ENCODE results near the gene SIGLEC1.

Gene SIGLEC1

DNA sequence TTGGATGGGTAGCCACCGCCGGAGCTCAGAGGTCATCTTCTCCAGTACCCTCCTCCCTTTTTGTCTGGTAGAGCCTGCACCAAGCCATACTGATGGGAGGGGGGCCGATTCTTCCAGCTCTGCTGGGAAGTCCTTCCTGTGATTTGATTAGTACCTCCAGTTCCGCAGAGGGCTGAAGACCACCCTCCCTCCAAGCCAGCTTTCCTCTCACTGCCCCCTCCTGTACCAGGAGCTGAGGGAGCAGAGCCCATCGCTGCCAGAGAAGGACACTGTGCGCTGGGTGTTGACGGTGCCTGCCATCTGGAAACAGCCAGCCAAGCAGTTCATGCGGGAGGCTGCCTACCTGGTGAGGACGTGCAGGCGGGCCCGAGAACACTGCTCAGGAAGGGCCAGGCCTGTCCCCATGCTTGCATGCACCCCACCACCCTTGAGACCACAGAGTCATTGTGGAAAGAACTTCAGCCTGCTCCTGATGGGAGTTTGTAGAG, 33.3 kb upstream of the SIGLEC1 start:
- TF ChIP-seq, protein P1, sequence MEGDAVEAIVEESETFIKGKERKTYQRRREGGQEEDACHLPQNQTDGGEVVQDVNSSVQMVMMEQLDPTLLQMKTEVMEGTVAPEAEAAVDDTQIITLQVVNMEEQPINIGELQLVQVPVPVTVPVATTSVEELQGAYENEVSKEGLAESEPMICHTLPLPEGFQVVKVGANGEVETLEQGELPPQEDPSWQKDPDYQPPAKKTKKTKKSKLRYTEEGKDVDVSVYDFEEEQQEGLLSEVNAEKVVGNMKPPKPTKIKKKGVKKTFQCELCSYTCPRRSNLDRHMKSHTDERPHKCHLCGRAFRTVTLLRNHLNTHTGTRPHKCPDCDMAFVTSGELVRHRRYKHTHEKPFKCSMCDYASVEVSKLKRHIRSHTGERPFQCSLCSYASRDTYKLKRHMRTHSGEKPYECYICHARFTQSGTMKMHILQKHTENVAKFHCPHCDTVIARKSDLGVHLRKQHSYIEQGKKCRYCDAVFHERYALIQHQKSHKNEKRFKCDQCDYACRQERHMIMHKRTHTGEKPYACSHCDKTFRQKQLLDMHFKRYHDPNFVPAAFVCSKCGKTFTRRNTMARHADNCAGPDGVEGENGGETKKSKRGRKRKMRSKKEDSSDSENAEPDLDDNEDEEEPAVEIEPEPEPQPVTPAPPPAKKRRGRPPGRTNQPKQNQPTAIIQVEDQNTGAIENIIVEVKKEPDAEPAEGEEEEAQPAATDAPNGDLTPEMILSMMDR (IDR thresholded peaks at IDR 0.05; ENCODE audit: insufficient read depth, low read length): no peak
- TF ChIP-seq SPI1 (IDR thresholded peaks at IDR 0.05; ENCODE audit: borderline replicate concordance, low read depth): no peak
- TF ChIP-seq, protein P2, sequence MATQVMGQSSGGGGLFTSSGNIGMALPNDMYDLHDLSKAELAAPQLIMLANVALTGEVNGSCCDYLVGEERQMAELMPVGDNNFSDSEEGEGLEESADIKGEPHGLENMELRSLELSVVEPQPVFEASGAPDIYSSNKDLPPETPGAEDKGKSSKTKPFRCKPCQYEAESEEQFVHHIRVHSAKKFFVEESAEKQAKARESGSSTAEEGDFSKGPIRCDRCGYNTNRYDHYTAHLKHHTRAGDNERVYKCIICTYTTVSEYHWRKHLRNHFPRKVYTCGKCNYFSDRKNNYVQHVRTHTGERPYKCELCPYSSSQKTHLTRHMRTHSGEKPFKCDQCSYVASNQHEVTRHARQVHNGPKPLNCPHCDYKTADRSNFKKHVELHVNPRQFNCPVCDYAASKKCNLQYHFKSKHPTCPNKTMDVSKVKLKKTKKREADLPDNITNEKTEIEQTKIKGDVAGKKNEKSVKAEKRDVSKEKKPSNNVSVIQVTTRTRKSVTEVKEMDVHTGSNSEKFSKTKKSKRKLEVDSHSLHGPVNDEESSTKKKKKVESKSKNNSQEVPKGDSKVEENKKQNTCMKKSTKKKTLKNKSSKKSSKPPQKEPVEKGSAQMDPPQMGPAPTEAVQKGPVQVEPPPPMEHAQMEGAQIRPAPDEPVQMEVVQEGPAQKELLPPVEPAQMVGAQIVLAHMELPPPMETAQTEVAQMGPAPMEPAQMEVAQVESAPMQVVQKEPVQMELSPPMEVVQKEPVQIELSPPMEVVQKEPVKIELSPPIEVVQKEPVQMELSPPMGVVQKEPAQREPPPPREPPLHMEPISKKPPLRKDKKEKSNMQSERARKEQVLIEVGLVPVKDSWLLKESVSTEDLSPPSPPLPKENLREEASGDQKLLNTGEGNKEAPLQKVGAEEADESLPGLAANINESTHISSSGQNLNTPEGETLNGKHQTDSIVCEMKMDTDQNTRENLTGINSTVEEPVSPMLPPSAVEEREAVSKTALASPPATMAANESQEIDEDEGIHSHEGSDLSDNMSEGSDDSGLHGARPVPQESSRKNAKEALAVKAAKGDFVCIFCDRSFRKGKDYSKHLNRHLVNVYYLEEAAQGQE (IDR thresholded peaks at IDR 0.05; ENCODE audit: insufficient replicate concordance, low read depth): no peak
- no peak for TF ChIP-seq POLR2AphosphoS5 (IDR thresholded peaks at IDR 0.05; ENCODE audit: low read depth)

DNA sequence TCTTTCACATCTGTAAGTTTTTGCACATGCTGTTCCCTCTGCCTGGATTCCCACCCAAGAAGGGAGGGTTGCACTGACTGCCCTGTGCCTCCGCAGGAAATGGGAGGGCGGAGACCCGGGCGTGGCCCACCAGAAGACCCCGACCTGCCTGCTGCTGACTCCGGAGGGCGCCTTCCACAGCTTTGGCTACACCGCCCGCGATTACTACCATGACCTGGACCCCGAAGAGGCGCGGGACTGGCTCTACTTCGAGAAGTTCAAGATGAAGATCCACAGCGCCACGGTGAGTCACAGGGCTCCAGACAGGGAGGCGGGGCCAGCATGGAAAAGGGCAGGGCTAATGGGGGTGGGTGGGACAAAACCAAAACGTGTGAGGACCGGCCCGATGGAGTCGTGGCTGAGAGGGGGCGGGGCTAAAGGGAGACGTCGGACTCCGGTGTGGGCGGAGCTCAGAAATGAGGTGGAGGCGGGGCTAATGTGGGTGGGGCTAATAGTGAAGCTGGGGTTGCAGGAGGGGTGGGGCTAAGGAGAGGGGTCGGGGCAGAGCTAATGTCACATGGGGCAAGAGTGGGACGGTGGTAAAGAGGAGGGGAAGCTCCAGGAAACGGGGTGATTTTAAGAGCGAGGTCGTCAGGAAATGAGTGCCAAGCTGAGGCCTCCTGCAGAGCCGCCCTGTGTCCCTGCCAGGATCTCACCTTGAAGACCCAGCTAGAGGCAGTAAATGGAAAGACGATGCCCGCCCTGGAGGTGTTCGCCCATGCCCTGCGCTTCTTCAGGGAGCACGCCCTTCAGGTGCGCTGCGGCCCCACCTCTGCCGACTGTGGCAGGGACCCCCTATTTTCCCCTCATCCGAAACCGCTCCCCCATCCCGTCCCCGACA, 32.6 kb upstream of the SIGLEC1 start:
- no peak overlapping the region for H3K4me3 ChIP-seq (replicated peaks; ENCODE audit: insufficient read depth, low read length)
- no peak for DNase-seq (ENCODE audit: low read depth in 1 of 2, low spot score in 1 of 2)
- TF ChIP-seq POLR2AphosphoS5 (IDR thresholded peaks at IDR 0.05; ENCODE audit: low read depth): no peak
- TF ChIP-seq GABPA (IDR thresholded peaks at IDR 0.05; ENCODE audit: low read depth): no peak
- no peak for TF ChIP-seq SPI1 (IDR thresholded peaks at IDR 0.05; ENCODE audit: borderline replicate concordance, low read depth)
- TF ChIP-seq, protein P2 (IDR thresholded peaks at IDR 0.05; ENCODE audit: insufficient replicate concordance, low read depth): no peak
- TF ChIP-seq, protein P1 (IDR thresholded peaks at IDR 0.05; ENCODE audit: insufficient read depth, low read length): no peak
- no peak overlapping the region for H3K27ac ChIP-seq (replicated peaks)
- peaks cover 2% of the 10 kb centered on the region for H3K27me3 ChIP-seq (ENCODE audit: insufficient read depth, poor library complexity, severe bottlenecking)

More for the DNA sequence above, 33.3 kb upstream of the SIGLEC1 start:
- Histone ChIP-seq H3K27ac (replicated peaks) (no peak overlapping the region), H3K4me3 (replicated peaks; ENCODE audit: insufficient read depth, low read length) (no peak overlapping the region), H3K27me3 (ENCODE audit: insufficient read depth, poor library complexity, severe bottlenecking) (peaks cover 2% of the 10 kb centered on the region)
- DNase-seq (ENCODE audit: low read depth in 1 of 2, low spot score in 1 of 2): no peak

DNA sequence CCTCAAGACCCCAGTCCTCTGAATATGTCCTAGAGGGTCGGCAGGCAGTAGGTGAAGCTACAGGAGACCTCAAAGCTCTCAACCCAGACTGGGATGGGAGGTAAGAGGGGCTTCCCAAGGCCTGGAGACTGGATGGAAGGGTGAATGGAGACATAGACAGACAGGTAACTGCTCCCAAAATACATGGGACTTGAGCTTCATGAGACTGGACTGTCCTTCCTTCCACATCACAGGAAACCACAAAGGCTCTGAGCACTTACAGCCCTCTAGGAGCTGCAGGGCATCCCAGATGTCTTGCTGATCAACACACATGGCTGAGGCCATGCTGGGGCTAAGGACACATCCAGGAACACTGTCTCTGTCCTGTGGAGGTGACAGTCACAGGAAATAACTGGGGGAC, 31.6 kb upstream of the SIGLEC1 start:
- Histone ChIP-seq H3K4me3 (replicated peaks; ENCODE audit: insufficient read depth, low read length) (no peak overlapping the region), H3K27ac (replicated peaks) (no peak overlapping the region), H3K27me3 (ENCODE audit: insufficient read depth, poor library complexity, severe bottlenecking) (peaks cover 2% of the 10 kb centered on the region)
- no peak for TF ChIP-seq POLR2AphosphoS5 (IDR thresholded peaks at IDR 0.05; ENCODE audit: low read depth)
- TF ChIP-seq, protein P1 (IDR thresholded peaks at IDR 0.05; ENCODE audit: insufficient read depth, low read length): no peak
- no peak for TF ChIP-seq SPI1 (IDR thresholded peaks at IDR 0.05; ENCODE audit: borderline replicate concordance, low read depth)
- no peak for TF ChIP-seq GABPA (IDR thresholded peaks at IDR 0.05; ENCODE audit: low read depth)
- TF ChIP-seq, protein P2 (IDR thresholded peaks at IDR 0.05; ENCODE audit: insufficient replicate concordance, low read depth): no peak
- DNase-seq (ENCODE audit: low read depth in 1 of 2, low spot score in 1 of 2): no peak
